NT2/D1 (cell line): Measurements from ENCODE around the gene SLC22A5.

Experiments used
- YY1 ChIP-seq: IDR thresholded peaks from 2 replicates; pipeline ENCODE4 v1.6.1; 2011; ENCODE audit not compliant: insufficient read length, insufficient read depth
- ZNF274 ChIP-seq: IDR thresholded peaks from 2 replicates; pipeline ENCODE4 v1.6.1; 2011; ENCODE audit warnings: mild to moderate bottlenecking, low read depth, low read length

- TF ChIP-seq ZNF274 (no peak), YY1 (no peak)
Measured at GRCh38 chr5:132422720-132423437, 53.4 kb downstream of the SLC22A5 start.
